Measurements from ENCODE around the gene TMEM184B. TPM values are rescaled to one million over a fixed set of nuclear protein-coding genes. Genes with fewer than 3 reads are reported as not detected.

TMEM184B gene
- total RNA-seq, 1 experiment from 2014 or later, result 89.7 TPM

GRCh38 chr22:38220163-38220562, 52.6 kb downstream of the TMEM184B start (continued):
- TF ChIP-seq GTF2I (CRISPR knock-in tag; conservative IDR thresholded peaks at IDR 0.05) (no peak), ZBTB43 (CRISPR knock-in tag; IDR thresholded peaks at IDR 0.05) (no peak), AR (CRISPR knock-in tag; IDR thresholded peaks at IDR 0.05) (no peak)

GRCh38 chr22:38219632-38220031, 53.2 kb downstream of the TMEM184B start:
- H3K4me1 Mint-ChIP-seq, result peaks cover 24% of the 10 kb centered on the region
- no peak for DNase-seq (ENCODE audit: low spot score)

More at GRCh38 chr22:38219632-38220031, 53.2 kb downstream of the TMEM184B start:
- no peak for ATAC-seq
- Mint-ChIP-seq H3K4me3 (no peak overlapping the region), H3K27ac (peak overlapping the region; percentile 84; the same call in 1 of the 2 replicates), H3K9me3 (no peaks in the 10 kb centered on the region), H3K27me3 (ENCODE audit: low read depth) (no peaks in the 10 kb centered on the region), H3K36me3 (peaks cover 5% of the 10 kb centered on the region)
- ChIA-PET POLR2A (no interaction called here), CTCF (interaction anchor here (0.5 to 2.6 kb wide), 8 partner anchors 11 to 281 kb away, joined by 3 to 9 read pairs (median 5); partner anchors contain the start of gene MAFF)
- TF ChIP-seq FOXK1 (CRISPR knock-in tag; IDR thresholded peaks at IDR 0.05) (no peak), SMAD3 (CRISPR knock-in tag; IDR thresholded peaks at IDR 0.05; ENCODE audit: borderline replicate concordance) (no peak), MAX (CRISPR knock-in tag; IDR thresholded peaks at IDR 0.05) (no peak), EMX1 (CRISPR knock-in tag; IDR thresholded peaks at IDR 0.05) (no peak), TEAD1 (CRISPR knock-in tag; IDR thresholded peaks at IDR 0.05) (no peak), E2F1 (CRISPR knock-in tag; IDR thresholded peaks at IDR 0.05) (no peak), ZNF138 (CRISPR knock-in tag; conservative IDR thresholded peaks at IDR 0.05) (no peak), SOX15 (CRISPR knock-in tag; IDR thresholded peaks at IDR 0.05) (no peak), ZNF423 (CRISPR knock-in tag; IDR thresholded peaks at IDR 0.05) (no peak), ARID4B (CRISPR knock-in tag; IDR thresholded peaks at IDR 0.05; ENCODE audit: borderline replicate concordance) (no peak), RORB (CRISPR knock-in tag; IDR thresholded peaks at IDR 0.05) (no peak), CREM (CRISPR knock-in tag; IDR thresholded peaks at IDR 0.05) (no peak), NR3C1 (CRISPR knock-in tag; conservative IDR thresholded peaks at IDR 0.05; ENCODE audit: low read depth) (no peak), GABPB1 (CRISPR knock-in tag; IDR thresholded peaks at IDR 0.05) (no peak), RELA (CRISPR knock-in tag; IDR thresholded peaks at IDR 0.05; ENCODE audit: borderline replicate concordance) (no peak)

Measured in WTC11 (cell line).